Muscle layer of duodenum (tissue), 2 donors: ENCODE data around the gene RNF144A.
"Not testable (repeated sequence)": the region's sequence is repeated elsewhere in the genome, so short reads cannot be mapped to it uniquely, and the experiment has no call there.

ENCODE experiments used
- H3K27ac ChIP-seq: one replicate; pipeline ENCODE4 v1.7.0; 2013; ENCODE audit warnings: mild to moderate bottlenecking, low read length
- H3K27me3 ChIP-seq: one replicate; pipeline ENCODE4 v1.7.0; 2013; ENCODE audit warnings: low read depth, mild to moderate bottlenecking, control low read depth, low read length
- H3K36me3 ChIP-seq, 2 donors: one replicate each; pipeline ENCODE4 v1.7.0; 2013; ENCODE audit warnings: low read length in 2 of 2, control low read depth in 1 of 2, mild to moderate bottlenecking in 1 of 2; ENCODE audit not compliant: insufficient read depth in 2 of 2, control insufficient read depth in 1 of 2
- H3K4me1 ChIP-seq, 2 donors: one replicate each; pipeline ENCODE4 v1.7.0; 2013; ENCODE audit warnings: low read length in 2 of 2, mild to moderate bottlenecking in 2 of 2, control low read depth in 1 of 2, moderate library complexity in 1 of 2; ENCODE audit not compliant: insufficient read depth in 2 of 2, control insufficient read depth in 1 of 2
- H3K4me3 ChIP-seq, 2 donors: one replicate each; pipeline ENCODE4 v1.7.0; 2013; ENCODE audit warnings: low read length in 2 of 2, low read depth in 1 of 2, mild to moderate bottlenecking in 1 of 2
- H3K9me3 ChIP-seq, 2 donors: one replicate each; pipeline ENCODE4 v1.7.0; 2013; ENCODE audit warnings: low read length in 2 of 2, control low read depth in 1 of 2, mild to moderate bottlenecking in 1 of 2; ENCODE audit not compliant: control insufficient read depth in 1 of 2
- donor health status: healthy.

RNF144A gene

DNA sequence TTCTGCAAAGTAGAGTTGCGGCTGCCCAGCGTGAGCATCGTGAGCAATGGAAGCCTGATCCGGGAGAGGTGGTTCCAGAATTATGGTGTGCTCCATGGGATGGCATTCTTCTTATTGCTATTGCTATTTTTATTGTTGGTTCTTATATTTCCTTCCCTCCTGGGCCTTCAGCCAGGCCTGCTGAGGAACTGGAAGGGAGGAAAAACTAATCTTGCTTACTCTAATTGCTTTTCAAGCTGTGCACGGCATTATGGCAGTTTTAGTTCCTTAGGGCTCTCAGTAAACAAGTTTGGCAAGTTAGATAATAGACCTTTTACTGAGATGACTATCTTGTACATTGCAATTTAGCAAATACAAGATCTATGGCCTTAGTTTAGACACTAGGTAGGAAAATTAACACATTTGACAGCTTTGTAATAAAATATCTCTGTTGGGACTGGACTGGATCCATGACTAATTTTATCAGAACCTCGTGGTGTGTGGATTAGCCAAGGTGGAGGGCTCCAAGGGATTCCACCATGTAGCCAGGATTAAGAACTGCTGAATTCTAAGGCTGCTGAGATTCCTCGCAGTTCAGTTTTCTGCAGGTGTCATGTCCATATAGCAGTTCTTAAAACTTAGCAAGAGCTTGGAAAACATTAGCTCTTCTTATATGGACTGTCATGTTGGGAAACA, 33.6 kb upstream of the RNF144A start:
- no peaks in the 10 kb centered on the region for H3K4me1 ChIP-seq
- H3K27ac ChIP-seq: no peak overlapping the region
- H3K4me3 ChIP-seq: no peak overlapping the region
- H3K9me3 ChIP-seq: no peaks in the 10 kb centered on the region
- H3K36me3 ChIP-seq: peaks cover 0 to 3% of the 10 kb centered on the region in 2 donors
- no peaks in the 10 kb centered on the region for H3K27me3 ChIP-seq

DNA sequence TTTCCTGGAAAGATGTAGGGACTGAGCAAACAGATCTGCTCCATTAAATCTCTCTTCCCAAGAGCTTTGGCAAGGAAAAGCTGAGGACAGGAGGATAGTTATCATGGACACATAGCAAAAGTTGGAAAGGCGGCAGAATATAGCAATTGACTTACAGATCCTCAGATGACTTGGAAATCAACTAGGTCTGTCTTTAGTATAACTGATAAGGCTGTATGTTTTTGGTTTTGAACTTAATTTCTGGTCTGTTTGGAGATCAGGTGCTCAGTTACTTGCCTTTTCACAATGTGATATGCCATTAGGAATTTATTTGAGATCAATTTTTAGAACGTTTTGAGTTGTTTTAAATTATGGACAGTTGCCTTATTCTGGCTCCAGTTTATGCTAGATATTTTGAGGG, 31.7 kb upstream of the RNF144A start:
- no peaks in the 10 kb centered on the region for H3K4me1 ChIP-seq
- no peaks in the 10 kb centered on the region for H3K9me3 ChIP-seq

GRCh38 chr2:6885968-6886367, 31.2 kb upstream of the RNF144A start:
- H3K27me3 ChIP-seq: no peaks in the 10 kb centered on the region
- H3K4me1 ChIP-seq: no peaks in the 10 kb centered on the region
- H3K4me3 ChIP-seq: no peak overlapping the region
- H3K9me3 ChIP-seq: no peaks in the 10 kb centered on the region
- no peak overlapping the region for H3K27ac ChIP-seq
- H3K36me3 ChIP-seq: peaks cover 0 to 3% of the 10 kb centered on the region in 2 donors

More for the DNA sequence above, 31.7 kb upstream of the RNF144A start:
- Histone ChIP-seq H3K27ac (no peak overlapping the region), H3K27me3 (no peaks in the 10 kb centered on the region), H3K4me3 (no peak overlapping the region), H3K36me3 (peaks cover 0 to 3% of the 10 kb centered on the region in 2 donors)

GRCh38 chr2:6887751-6888192, 29.4 kb upstream of the RNF144A start:
- Histone ChIP-seq H3K36me3 (peaks cover 0 to 3% of the 10 kb centered on the region in 2 donors), H3K27ac (no peak overlapping the region), H3K4me3 (no peak overlapping the region), H3K27me3 (no peaks in the 10 kb centered on the region), H3K9me3 (no peaks in the 10 kb centered on the region), H3K4me1 (no peaks in the 10 kb centered on the region)

GRCh38 chr2:6888724-6889123, 28.5 kb upstream of the RNF144A start:
- Histone ChIP-seq H3K27ac (no peak overlapping the region), H3K36me3 (peaks cover 0 to 3% of the 10 kb centered on the region in 2 donors), H3K4me1 (no peaks in the 10 kb centered on the region), H3K4me3 (no peak overlapping the region), H3K27me3 (no peaks in the 10 kb centered on the region), H3K9me3 (no peaks in the 10 kb centered on the region)

DNA sequence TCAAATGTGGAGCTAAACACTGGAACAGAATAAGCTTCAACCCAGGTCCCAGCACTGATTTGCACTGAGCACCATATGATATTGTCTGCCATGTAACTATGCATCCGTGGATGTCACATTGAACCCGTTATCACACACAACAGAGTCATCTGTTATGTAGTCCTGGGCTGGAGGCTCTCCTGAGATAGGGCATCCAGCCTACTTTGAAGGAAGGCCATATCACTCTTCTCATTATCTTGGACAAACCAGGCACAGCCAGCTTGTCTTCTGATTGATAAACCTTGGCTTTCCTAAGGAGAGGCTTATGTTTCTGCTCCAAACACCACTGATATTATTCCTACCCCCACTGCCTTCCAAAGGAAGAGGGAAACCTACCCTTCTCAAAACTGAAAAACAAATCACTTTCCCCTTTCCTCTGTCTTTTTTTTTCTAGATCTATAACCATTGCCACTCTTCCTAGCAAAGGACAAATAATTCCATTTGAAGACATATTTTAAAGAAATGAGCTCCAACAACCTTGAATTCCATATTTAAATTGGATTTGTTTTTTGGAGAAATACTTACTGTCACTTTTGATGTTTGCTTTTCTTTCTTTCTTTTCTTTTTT, 23.2 kb upstream of the RNF144A start:
- Histone ChIP-seq H3K27me3 (no peaks in the 10 kb centered on the region), H3K9me3 (no peaks in the 10 kb centered on the region), H3K4me3 (no peak overlapping the region), H3K36me3 (no peaks in the 10 kb centered on the region), H3K4me1 (no peaks in the 10 kb centered on the region), H3K27ac (no peak overlapping the region)

DNA sequence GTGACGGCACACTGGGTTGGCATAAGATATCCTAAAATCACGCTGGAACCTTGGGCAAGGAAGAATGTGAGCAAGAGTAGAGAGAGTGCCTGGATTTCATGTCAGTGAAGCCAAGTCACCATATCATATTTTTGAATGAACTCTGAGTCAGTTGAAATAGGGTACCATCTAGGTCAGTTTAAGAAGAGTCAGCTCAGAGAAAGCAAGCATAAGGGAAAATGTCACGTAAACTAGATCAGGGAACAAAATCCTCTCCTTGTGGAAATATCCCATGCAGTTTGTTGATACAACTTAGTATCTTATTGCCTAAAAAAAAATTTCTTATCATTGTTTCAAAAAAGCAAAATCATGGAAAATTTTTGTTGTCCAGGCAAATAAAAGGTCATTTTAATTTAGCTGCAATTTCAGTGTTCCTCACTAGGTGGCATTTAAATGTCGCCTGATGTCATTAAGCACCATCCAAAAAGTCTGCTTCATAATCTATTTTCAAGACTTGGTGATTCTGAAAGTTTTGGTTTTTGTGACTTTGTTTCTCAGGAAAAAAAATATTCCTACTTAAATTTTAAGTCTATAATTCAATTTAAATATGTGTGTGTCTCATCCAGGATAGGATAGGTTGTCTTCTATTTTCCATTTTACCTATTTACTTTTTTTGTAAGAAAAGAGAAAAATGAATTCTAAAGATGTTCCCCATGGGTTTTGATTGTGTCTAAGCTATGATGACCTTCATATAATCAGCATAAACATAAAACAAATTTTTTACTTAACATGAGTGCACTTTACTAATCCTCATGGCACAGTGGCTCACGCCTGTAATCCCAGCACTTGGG, 20.1 kb upstream of the RNF144A start:
- Histone ChIP-seq H3K9me3 (no peaks in the 10 kb centered on the region), H3K4me1 (no peaks in the 10 kb centered on the region), H3K27ac (no peak overlapping the region), H3K36me3 (no peaks in the 10 kb centered on the region), H3K4me3 (no peak overlapping the region), H3K27me3 (no peaks in the 10 kb centered on the region)

GRCh38 chr2:6902581-6902980, 14.6 kb upstream of the RNF144A start:
- H3K27ac ChIP-seq, H3K4me3 ChIP-seq, H3K4me1 ChIP-seq, H3K9me3 ChIP-seq, H3K27me3 ChIP-seq, H3K36me3 ChIP-seq: not testable (repeated sequence)

- Histone ChIP-seq H3K9me3 (no peaks in the 10 kb centered on the region), H3K4me1 (no peaks in the 10 kb centered on the region), H3K36me3 (no peaks in the 10 kb centered on the region), H3K27ac (no peak overlapping the region), H3K4me3 (no peak overlapping the region), H3K27me3 (no peaks in the 10 kb centered on the region)
Observed at GRCh38 chr2:6905668-6906067, 11.5 kb upstream of the RNF144A start.

- no peaks in the 10 kb centered on the region for H3K36me3 ChIP-seq
- no peak overlapping the region for H3K27ac ChIP-seq
- no peak overlapping the region for H3K4me3 ChIP-seq
- H3K27me3 ChIP-seq: no peaks in the 10 kb centered on the region
- no peaks in the 10 kb centered on the region for H3K4me1 ChIP-seq
- no peaks in the 10 kb centered on the region for H3K9me3 ChIP-seq
Observed at GRCh38 chr2:6906165-6906741, 11.0 kb upstream of the RNF144A start.

- Histone ChIP-seq H3K36me3 (no peaks in the 10 kb centered on the region), H3K27me3 (no peaks in the 10 kb centered on the region), H3K4me3 (no peak overlapping the region)
Observed at GRCh38 chr2:6908291-6908690, 8.9 kb upstream of the RNF144A start.

More at GRCh38 chr2:6908291-6908690, 8.9 kb upstream of the RNF144A start:
- no peak overlapping the region for H3K27ac ChIP-seq
- no peaks in the 10 kb centered on the region for H3K4me1 ChIP-seq
- H3K9me3 ChIP-seq: no peaks in the 10 kb centered on the region
